Measurements from ENCODE around the gene TNFRSF19. TPM values are rescaled to one million over a fixed set of nuclear protein-coding genes. Genes with fewer than 3 reads are reported as not detected.

Gene TNFRSF19
- total and polyA plus RNA-seq, 4 donors, result 0.27 to 2.8 (median 0.91) TPM

DNA sequence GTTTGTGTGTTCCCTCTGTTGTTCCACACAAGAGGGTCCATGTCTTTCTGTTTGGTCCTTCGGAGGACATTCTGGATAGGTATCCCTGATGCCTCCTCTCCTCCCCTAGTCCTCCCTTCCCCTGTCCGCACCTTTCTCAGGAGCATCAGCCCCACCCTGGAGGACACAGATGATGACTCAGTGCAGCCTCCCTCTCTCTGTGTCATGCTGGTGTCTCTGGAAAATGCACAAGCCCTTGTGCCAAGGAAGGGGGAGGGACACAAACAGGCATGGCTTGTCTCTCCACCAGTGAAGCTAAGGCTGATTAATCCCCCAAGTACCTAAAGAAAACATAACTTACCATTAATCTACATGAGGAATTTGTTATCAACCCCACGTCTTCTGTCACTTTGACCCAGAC lies 16.2 kb upstream of the TNFRSF19 start:
- Histone ChIP-seq H3K4me1 (ENCODE audit: control insufficient read depth in 4 of 4, insufficient read depth in 4 of 4, low read length in 3 of 4) (no peaks in the 10 kb centered on the region), H3K36me3 (ENCODE audit: control insufficient read depth in 4 of 4, insufficient read depth in 3 of 4, low read depth in 1 of 4, low read length in 3 of 4) (no peaks in the 10 kb centered on the region), H3K27me3 (ENCODE audit: control insufficient read depth in 4 of 4, insufficient read depth in 4 of 4, low read length in 3 of 4) (no peaks in the 10 kb centered on the region), H3K4me3 (ENCODE audit: low read depth in 1 of 3, low read length in 3 of 3) (no peak overlapping the region), H3K9me3 (ENCODE audit: control insufficient read depth in 4 of 4, low read length in 3 of 4) (peaks cover 0 to 5% (median 2%) of the 10 kb centered on the region in 4 donors), H3K27ac (ENCODE audit: low read depth in 1 of 2, low read length in 2 of 2) (no peak overlapping the region), H3K9ac (ENCODE audit: low read depth in 1 of 2, low read length in 2 of 2) (no peak overlapping the region)
- 88% methylated on average over 3 of the region's 3 CpGs for WGBS
- TF ChIP-seq, protein P1, sequence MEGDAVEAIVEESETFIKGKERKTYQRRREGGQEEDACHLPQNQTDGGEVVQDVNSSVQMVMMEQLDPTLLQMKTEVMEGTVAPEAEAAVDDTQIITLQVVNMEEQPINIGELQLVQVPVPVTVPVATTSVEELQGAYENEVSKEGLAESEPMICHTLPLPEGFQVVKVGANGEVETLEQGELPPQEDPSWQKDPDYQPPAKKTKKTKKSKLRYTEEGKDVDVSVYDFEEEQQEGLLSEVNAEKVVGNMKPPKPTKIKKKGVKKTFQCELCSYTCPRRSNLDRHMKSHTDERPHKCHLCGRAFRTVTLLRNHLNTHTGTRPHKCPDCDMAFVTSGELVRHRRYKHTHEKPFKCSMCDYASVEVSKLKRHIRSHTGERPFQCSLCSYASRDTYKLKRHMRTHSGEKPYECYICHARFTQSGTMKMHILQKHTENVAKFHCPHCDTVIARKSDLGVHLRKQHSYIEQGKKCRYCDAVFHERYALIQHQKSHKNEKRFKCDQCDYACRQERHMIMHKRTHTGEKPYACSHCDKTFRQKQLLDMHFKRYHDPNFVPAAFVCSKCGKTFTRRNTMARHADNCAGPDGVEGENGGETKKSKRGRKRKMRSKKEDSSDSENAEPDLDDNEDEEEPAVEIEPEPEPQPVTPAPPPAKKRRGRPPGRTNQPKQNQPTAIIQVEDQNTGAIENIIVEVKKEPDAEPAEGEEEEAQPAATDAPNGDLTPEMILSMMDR (IDR thresholded peaks at IDR 0.05; ENCODE audit: low read depth, low read length, missing input control), result no peak
- no peak for TF ChIP-seq GABPA (IDR thresholded peaks at IDR 0.05 in 1 of 2, conservative IDR thresholded peaks at IDR 0.05 in 1 of 2)
- no peak for TF ChIP-seq EGR1 (IDR thresholded peaks at IDR 0.05; ENCODE audit: low read depth in 2 of 2)
- TF ChIP-seq FOXA1 (IDR thresholded peaks at IDR 0.05), result no peak
- no peak for DNase-seq (ENCODE audit: low spot score)

DNA sequence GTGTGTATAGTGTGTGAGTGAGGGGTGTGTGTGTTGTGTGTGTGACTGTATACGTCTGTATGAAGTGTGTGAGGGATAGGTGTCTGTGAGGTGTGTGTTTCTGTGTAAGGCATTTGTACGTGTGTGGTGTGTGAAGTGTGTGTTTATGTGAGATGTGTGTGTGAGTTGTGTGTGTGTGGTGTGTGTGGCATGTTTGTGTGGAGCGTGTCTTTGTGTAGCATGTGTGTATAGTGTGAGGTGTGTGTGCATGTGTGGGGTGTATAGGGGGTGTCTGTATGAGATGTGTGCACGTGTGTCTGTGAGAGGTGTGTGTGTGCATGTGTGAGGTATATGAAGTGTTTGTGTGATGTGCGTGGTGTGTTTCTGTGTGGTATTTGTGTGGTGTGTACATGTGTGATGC lies 13.2 kb upstream of the TNFRSF19 start:
- no peaks in the 10 kb centered on the region for H3K27me3 ChIP-seq (ENCODE audit: control insufficient read depth in 4 of 4, insufficient read depth in 4 of 4, low read length in 3 of 4)
- no peak overlapping the region for H3K27ac ChIP-seq (ENCODE audit: low read depth in 1 of 2, low read length in 2 of 2)
- no peaks in the 10 kb centered on the region for H3K36me3 ChIP-seq (ENCODE audit: control insufficient read depth in 4 of 4, insufficient read depth in 3 of 4, low read depth in 1 of 4, low read length in 3 of 4)
- H3K9me3 ChIP-seq (ENCODE audit: control insufficient read depth in 4 of 4, low read length in 3 of 4), result no peaks in the 10 kb centered on the region
- H3K4me3 ChIP-seq (ENCODE audit: low read depth in 1 of 3, low read length in 3 of 3), result no peak overlapping the region
- no peaks in the 10 kb centered on the region for H3K4me1 ChIP-seq (ENCODE audit: control insufficient read depth in 4 of 4, insufficient read depth in 4 of 4, low read length in 3 of 4)
- TF ChIP-seq JUND (IDR thresholded peaks at IDR 0.05), result no peak
- TF ChIP-seq, protein P2, sequence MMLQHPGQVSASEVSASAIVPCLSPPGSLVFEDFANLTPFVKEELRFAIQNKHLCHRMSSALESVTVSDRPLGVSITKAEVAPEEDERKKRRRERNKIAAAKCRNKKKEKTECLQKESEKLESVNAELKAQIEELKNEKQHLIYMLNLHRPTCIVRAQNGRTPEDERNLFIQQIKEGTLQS (IDR thresholded peaks at IDR 0.05), result no peak
- TF ChIP-seq FOXA1 (IDR thresholded peaks at IDR 0.05), result no peak
- TF ChIP-seq HNF4G (IDR thresholded peaks at IDR 0.05), result no peak
- TF ChIP-seq, protein P1 (IDR thresholded peaks at IDR 0.05; ENCODE audit: low read depth, low read length, missing input control), result no peak
- TF ChIP-seq NR2F2 (IDR thresholded peaks at IDR 0.05), result no peak
- no peak for TF ChIP-seq EGR1 (IDR thresholded peaks at IDR 0.05; ENCODE audit: low read depth in 2 of 2)
- no peak for DNase-seq (ENCODE audit: low spot score)
- H3K9ac ChIP-seq (ENCODE audit: low read depth in 1 of 2, low read length in 2 of 2), result no peak overlapping the region
- WGBS, result 91% methylated on average over 5 of the region's 5 CpGs

DNA sequence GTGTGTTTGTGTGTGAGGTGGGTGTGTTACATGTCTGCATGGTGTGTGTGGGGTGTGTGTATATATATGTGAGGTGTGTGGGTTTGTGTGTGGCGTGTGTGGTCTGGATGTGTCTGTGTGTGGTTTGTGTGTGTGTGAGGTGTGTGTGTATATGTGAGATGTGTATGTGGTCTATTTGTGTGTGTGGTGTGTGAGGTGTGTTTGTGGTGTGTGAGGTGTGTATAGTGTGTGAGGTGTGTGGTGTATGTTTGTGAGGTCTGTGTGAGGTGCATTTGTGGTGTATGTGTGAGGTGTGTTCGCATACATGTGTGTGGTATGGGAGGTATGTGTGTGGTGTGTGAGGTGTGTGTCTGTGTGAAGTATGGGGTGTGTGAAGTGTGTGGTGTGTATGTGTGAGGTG lies 12.5 kb upstream of the TNFRSF19 start:
- Histone ChIP-seq H3K4me1 (ENCODE audit: control insufficient read depth in 4 of 4, insufficient read depth in 4 of 4, low read length in 3 of 4) (no peaks in the 10 kb centered on the region), H3K27me3 (ENCODE audit: control insufficient read depth in 4 of 4, insufficient read depth in 4 of 4, low read length in 3 of 4) (no peaks in the 10 kb centered on the region), H3K27ac (ENCODE audit: low read depth in 1 of 2, low read length in 2 of 2) (no peak overlapping the region), H3K9me3 (ENCODE audit: control insufficient read depth in 4 of 4, low read length in 3 of 4) (no peaks in the 10 kb centered on the region), H3K36me3 (ENCODE audit: control insufficient read depth in 4 of 4, insufficient read depth in 3 of 4, low read depth in 1 of 4, low read length in 3 of 4) (no peaks in the 10 kb centered on the region), H3K4me3 (ENCODE audit: low read depth in 1 of 3, low read length in 3 of 3) (no peak overlapping the region), H3K9ac (ENCODE audit: low read depth in 1 of 2, low read length in 2 of 2) (no peak overlapping the region)
- WGBS, result 95% methylated on average over 2 of the region's 2 CpGs
- TF ChIP-seq, protein P1 (IDR thresholded peaks at IDR 0.05; ENCODE audit: low read depth, low read length, missing input control), result no peak
- TF ChIP-seq JUND (IDR thresholded peaks at IDR 0.05), result no peak
- TF ChIP-seq, protein P2 (IDR thresholded peaks at IDR 0.05), result no peak
- DNase-seq (ENCODE audit: low spot score), result no peak

All from liver (tissue), 9 donors.